ENCODE measurements around the gene WASF2.
"Not testable (repeated sequence)": the region's sequence is repeated elsewhere in the genome, so short reads cannot be mapped to it uniquely, and the experiment has no call there.

The WASF2 gene

GRCh38 chr1:27521861-27522431, 32.0 kb upstream of the WASF2 start:
- DNase-seq = no peak

GRCh38 chr1:27521336-27521831, 31.4 kb upstream of the WASF2 start:
- DNase-seq = no peak

DNA sequence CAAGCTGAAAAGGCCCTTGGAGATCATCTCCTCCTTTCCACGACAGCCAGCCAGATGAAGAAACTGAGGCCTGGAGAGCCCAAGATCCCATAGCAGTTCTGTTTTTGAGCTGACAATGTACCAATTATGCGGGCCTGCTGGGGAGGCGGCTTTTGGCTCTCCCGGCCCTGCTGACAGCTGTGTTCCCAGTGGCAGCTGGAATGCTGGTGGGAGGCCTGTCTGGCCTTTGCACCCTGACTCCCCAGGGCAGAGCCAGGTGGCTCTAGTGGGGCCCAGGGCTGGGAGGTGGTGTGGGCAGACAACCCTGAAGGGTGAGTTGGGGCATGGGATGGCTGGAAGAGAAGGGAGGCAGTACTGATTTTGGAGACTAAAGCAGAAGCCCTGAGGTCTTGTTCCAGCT, 30.7 kb upstream of the WASF2 start:
- DNase-seq = no peak

- DNase-seq = no peak
Measured at GRCh38 chr1:27519331-27520258, 29.6 kb upstream of the WASF2 start.

GRCh38 chr1:27518808-27519207, 28.8 kb upstream of the WASF2 start:
- no peak for DNase-seq

GRCh38 chr1:27517907-27518718, 28.1 kb upstream of the WASF2 start:
- DNase-seq = no peak

DNA sequence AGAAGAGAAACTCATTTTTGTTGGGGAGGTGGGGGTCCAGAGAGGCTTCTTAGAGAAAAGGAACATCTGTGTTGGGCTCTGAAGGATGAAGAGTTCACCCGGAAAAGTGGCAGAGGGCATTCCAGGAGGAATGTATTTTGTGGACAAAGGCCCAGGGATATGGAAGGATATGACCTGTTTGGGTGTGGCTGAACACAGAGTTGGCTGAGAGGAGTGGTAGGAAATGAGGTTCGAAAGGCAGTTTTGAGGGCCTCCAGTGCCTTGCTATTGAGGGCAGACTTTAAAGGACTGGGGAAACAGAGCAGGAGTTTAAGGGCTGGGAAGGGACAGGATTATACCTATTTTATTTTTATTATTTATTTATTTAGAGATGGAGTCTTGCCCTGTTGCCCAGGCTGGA, 27.3 kb upstream of the WASF2 start:
- no peak for DNase-seq

- no peak for DNase-seq
Measured at GRCh38 chr1:27515626-27516025, 25.7 kb upstream of the WASF2 start.

DNA sequence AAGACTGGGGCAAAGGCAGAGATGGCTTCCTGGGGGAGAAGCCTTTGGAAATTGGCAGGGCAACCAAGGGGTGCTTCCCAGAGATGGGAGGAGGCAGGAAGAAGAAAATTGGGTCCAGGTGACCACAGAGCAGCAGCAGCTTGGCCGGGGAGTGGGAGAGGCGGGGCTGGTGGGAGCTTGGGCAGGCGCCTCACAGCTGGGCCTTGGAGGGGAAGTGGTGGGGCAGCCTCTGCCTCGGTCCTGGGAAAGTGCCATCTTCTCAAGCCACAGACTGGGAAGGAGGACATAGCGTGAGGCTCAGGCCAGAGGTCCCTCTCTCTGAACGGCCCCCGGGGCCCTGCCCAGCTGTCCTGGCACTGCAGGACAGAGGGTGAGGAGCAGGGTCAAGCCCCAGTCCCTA, 24.0 kb upstream of the WASF2 start:
- DNase-seq = no peak

GRCh38 chr1:27513528-27513927, 23.6 kb upstream of the WASF2 start:
- no peak for DNase-seq

GRCh38 chr1:27509127-27510080, 19.4 kb upstream of the WASF2 start:
- DNase-seq = no peak

DNA sequence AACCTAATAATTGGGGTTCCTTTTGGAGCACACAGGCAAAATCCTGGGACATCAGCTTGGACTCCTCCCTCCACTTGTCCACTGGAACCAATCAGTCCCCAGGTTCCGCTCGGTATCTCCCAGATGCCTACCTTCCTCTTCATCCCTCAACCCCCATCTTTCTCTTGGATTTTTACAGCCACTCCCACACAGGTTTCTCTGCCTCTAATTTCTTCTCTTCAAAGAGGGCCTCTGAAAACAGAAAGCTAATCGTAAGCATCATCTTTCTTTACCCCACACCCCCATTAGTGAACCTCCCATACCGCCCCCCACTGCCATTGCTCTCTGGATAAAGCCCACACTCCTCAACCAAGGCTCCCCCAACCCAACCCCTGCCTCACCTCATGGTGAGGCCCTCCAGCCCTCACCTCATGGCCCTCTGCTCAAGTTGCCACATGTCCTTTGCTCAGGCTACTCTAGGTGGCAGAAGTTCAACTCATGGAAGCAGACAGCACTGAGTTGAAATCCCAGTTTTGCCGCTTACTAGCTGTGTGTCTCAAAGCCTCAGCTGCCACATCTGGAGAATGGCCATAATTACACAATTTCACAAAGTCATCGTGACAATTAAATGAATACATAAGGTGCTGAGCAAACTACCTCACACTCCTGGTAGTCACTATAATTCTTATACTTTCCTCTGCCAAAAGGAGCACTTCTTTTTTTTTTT, 18.1 kb upstream of the WASF2 start:
- DNase-seq = no peak

DNA sequence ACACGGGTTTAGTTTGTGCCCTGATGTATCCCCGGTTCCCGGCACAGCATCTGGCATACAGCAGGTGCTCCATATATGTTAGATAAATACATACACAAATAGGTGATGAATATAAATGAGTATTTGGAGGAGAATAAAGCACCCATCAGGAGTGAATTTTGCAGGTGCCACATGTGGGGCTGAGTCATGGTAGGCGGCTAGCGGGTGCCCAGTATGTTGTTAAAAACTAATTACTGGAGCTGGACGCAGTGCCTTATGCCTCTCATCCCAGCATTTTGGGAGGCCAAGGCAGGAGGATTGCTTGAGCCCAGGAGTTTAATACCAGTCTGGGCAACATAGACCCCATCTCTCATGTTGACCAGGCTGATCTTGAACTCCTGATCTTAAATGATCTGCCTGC, 16.7 kb upstream of the WASF2 start:
- no peak for DNase-seq

- DNase-seq = no peak
Measured at GRCh38 chr1:27505420-27505680, 15.4 kb upstream of the WASF2 start.

DNA sequence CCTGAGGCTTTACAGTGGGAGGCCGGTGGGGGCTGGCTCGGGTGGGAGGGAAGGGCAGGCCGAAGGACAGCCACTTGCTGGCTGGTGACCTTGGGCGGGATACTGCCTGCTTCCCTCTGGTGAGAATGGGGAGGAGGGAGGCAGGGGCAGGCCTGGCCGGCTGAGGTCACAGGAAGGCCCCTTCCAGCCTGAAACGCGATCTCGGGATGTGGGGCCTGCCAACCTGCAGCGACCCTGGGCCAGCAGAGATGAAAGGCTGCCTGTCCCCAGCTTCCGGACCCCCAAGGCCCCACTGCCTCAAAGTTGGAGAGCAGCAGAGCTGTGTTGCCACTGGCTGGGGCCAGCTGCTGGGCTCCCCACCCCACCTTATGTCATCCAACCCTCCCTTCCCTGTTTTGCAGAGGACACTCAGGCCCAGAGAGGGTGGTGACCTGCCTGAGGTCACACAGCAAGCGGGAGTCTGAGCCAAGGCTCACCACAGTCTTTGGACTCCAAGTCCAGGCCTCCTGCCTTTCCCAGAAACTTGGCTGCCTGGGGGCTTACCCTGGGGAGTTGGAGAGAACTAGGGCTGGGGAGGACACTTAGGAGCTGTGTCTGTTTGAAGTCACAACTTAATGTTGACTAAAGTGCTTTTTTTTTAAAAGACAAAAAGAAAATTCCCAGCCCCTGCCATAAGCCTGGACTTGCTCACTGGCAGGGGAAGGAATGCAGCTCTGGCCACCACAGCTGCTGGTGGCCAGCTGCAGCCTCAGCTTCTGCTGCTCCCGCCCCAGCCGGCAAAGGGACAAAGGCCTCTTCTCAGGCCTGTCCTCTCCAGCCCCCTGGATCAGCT, 14.8 kb upstream of the WASF2 start:
- DNase-seq = peak; percentile 43

GRCh38 chr1:27503844-27504587, 14.0 kb upstream of the WASF2 start:
- DNase-seq = peak; percentile 71

- no peak for DNase-seq
Measured at GRCh38 chr1:27503033-27503432, 13.1 kb upstream of the WASF2 start.

GRCh38 chr1:27501159-27501558, 11.2 kb upstream of the WASF2 start:
- DNase-seq = not testable (repeated sequence)

DNA sequence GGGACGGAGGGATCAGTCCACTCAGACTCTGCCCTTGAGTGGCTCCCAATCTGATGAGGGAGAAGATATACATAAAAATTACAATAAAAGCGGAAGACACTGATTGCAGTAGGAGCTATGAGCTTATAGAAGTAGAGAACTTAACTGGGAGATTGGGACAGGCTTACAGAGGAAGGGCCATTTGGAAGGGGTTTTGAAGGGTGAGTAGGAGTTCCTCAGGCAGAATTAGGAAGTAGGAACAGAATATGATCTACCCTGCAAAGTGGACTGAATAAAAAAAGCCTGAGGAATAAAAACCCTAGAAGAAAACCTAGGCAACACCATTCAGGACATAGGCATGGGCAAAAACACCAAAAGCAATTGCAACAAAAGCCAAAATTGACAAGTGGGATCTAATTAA, 9.2 kb upstream of the WASF2 start:
- no peak for DNase-seq

DNA sequence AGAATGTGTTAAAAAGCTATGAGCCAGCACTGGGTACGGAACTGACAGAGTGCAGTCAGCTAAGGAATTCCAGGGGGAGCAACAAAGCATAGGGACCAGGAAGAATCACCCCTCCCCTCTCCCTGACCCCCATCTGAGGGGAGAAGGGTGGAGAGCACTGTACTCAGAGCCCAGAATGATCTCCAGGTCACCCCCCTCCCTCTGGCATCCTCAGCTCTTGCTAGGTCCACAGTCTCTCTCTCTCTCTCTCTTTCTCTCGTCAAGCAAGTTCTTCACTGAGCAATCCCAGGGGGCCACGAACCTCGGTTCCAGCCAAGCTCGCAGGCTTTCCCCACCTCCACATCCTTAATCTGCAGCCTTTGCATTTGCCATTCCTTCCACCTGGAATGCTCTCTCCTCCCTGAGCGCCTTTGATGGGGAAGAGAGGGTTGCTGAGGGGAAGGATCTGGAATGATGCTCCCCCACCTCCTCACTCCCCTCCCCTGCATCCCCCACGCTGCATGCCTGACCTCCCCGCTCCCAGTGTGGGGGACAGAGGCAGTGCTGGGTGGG, 6.7 kb upstream of the WASF2 start:
- peak; percentile 82 for DNase-seq

Measured in fibroblast of upper back skin (primary cell).